ENCODE measurements around the gene PPP1R2C.

PPP1R2C gene

DNA sequence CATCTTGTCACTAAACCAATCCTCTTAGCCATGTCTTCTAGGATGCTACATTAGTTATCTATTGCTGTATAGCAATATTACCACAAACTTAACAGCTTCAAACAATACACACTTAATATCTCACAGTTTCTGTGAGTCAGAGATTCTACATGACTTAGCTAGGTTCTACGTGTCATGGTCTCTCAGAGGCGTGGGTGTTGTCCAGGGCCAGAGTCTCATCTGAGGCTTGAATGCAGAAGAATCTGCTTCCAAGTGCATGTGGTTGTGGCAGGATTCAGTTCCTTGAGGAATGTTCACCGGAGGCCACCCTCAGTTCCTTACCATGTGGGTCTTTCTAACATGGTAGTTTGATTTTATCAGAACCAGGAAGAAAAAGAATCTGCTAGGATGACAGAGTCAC lies 26.4 kb downstream of the PPP1R2C start:
- no peak for DNase-seq (ENCODE audit: low read depth in 4 of 4, low spot score in 1 of 4)

DNA sequence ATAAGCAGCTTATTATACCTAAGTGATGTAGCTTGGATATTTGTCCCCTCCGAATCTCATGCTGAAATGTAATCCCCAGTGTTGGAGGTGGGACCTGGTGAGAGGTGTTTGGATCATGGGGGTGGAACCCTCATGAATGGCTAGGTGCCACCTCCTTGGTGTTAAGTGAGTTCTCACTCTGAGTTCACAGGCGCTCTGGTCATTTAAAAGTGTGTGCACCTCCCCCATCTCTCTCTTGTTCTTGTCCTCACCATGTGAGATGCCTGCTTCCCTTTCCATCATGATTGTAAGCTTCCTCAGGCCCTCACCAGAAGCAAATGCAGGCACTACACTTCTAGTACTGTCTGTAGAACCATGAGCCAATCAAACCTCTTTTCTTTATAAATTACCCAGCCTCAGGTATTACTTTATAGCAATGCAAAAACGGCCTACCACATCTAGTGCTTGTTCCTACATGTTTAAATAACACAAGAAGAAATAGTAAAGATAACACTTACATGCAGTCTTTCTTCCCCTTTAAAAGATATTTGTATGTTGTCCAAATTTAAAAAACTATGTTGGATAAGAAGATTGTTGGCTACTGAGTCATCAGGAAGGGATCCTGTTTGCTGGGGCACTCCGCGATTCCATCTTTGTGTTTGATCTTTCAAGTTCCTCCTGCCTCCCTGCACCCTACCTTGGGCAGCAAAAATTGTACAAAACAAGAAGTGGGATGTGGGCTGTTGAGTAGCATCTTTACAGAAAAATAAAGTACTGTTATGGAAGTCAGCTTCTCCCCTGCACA lies 29.7 kb downstream of the PPP1R2C start:
- DNase-seq (ENCODE audit: low read depth in 4 of 4, low spot score in 1 of 4), result no peak

DNA sequence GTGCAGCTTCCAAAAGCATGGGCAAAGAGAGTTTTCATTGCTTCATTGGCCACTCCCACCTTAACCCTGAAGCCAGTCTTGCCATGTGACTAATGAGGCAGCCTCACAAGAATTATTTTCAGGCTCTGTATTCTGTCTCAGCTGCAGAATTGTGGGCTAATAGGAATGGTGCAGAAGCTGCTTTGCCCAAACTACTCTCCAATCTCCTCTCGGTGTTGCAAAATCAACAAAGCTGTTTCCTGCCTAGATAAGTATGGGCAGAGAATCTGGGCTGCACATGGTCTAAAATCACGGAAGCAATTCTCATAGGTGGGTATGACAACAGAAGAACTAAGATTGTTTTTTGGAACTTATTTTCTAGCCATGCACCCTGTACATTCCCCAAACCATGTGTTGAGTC lies 31.4 kb downstream of the PPP1R2C start:
- no peak for DNase-seq (ENCODE audit: low read depth in 4 of 4, low spot score in 1 of 4)

GRCh38 chrX:42740456-42740855 lies 37.5 kb downstream of the PPP1R2C start:
- DNase-seq (ENCODE audit: low read depth in 4 of 4, low spot score in 1 of 4), result no peak

DNA sequence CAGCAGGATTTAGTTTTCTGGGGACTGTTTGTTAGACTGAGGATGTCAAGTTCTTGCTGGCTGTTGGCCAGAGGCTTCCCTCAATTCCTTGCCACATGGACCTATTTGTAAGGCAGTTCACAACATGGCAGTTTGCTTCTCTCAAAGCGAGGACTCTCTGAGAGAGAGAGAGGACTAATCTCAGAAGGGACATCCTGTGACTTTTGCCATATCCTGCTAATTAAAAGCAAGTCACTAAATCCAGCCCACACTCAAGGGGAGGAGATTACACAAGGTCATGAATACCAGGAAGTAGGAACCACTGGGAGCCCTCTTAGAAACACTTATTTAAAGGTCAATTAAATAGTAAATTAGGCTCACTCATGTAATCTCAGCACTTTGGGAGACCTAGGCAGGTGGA lies 38.2 kb downstream of the PPP1R2C start:
- no peak for DNase-seq (ENCODE audit: low read depth in 4 of 4, low spot score in 1 of 4)

GRCh38 chrX:42739258-42739657 lies 38.7 kb downstream of the PPP1R2C start:
- no peak for DNase-seq (ENCODE audit: low read depth in 4 of 4, low spot score in 1 of 4)

- DNase-seq (ENCODE audit: low read depth in 4 of 4, low spot score in 1 of 4), result no peak
These were observed 39.4 kb downstream of the PPP1R2C start for GRCh38 chrX:42738552-42738951.

DNA sequence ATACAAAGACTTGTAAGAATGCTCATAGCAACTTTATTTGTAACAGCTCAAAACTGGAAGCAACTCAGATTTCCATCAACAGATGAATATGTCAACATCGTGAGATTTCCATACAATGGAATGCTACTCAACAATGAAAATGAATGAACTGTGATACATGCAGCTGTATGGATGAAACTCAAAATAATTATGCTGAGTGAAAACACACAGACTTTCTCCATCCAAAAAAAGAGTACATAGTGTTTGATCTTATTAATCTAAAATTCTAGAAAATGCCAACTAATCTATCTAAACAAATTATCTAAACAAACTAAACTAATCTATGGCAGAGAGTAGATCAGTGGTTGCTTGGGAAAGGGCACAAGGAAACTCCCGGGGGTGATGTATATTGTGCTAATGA lies 42.7 kb downstream of the PPP1R2C start:
- DNase-seq (ENCODE audit: low read depth in 4 of 4, low spot score in 1 of 4), result no peak

DNA sequence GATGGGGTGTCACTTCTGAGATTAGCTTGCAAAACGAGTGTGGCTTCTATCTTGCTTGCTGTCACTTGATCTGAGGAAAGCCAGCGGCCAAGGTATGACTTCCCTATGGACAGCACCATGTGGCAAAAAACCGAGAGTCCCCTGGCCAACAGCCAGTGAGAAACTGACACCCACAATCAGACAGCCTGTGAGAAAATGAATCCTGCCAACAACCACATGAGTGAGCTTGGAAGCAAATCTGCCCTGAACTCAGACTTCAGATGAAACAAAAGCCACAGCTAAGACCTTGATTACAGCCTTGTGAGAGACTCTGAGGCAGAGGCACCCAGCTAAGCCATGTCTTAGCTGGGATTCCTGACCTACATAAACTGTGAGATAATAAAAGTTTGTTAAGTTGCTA lies 45.5 kb downstream of the PPP1R2C start:
- DNase-seq (ENCODE audit: low read depth in 4 of 4, low spot score in 1 of 4), result no peak
